HFF-Myc (cell line): ENCODE measurements around the gene TRAPPC11.
"Not testable (repeated sequence)": the region's sequence is repeated elsewhere in the genome, so short reads cannot be mapped to it uniquely, and the experiment has no call there.

ENCODE experiments used
- DNase-seq: peaks from one replicate; pipeline ENCODE4 v3.0.0-alpha.2; 2011; ENCODE audit warnings: low read depth; ENCODE audit errors: extremely low read depth
- H3K4me3 ChIP-seq: replicated peaks from 2 replicates; pipeline ENCODE4 v1.5.1; 2011; ENCODE audit warnings: low read depth, mild to moderate bottlenecking, control low read depth, low read length
- CTCF ChIP-seq: IDR thresholded peaks from 2 replicates; pipeline ENCODE4 v1.5.1; 2012; ENCODE audit warnings: mild to moderate bottlenecking, low read depth, low read length, control low read depth; ENCODE audit errors: missing control alignments

Gene TRAPPC11

GRCh38 chr4:183618681-183619080, 40.4 kb upstream of the TRAPPC11 start:
- DNase-seq: no peak
- no peak for TF ChIP-seq CTCF

GRCh38 chr4:183620421-183620820, 38.7 kb upstream of the TRAPPC11 start:
- no peak for DNase-seq
- no peak for TF ChIP-seq CTCF
- no peak overlapping the region for H3K4me3 ChIP-seq

More at GRCh38 chr4:183618681-183619080, 40.4 kb upstream of the TRAPPC11 start:
- no peak overlapping the region for H3K4me3 ChIP-seq

- no peak for DNase-seq
- no peak overlapping the region for H3K4me3 ChIP-seq
- no peak for TF ChIP-seq CTCF
Measured at GRCh38 chr4:183621875-183622274, 37.2 kb upstream of the TRAPPC11 start.

GRCh38 chr4:183624548-183624947, 34.5 kb upstream of the TRAPPC11 start:
- no peak for DNase-seq
- TF ChIP-seq CTCF: no peak
- H3K4me3 ChIP-seq: no peak overlapping the region

- H3K4me3 ChIP-seq: no peak overlapping the region
- no peak for DNase-seq
- no peak for TF ChIP-seq CTCF
Measured at GRCh38 chr4:183626168-183626567, 32.9 kb upstream of the TRAPPC11 start.

GRCh38 chr4:183627286-183627685, 31.8 kb upstream of the TRAPPC11 start:
- not testable (repeated sequence) for H3K4me3 ChIP-seq, DNase-seq

GRCh38 chr4:183627979-183628588, 31.0 kb upstream of the TRAPPC11 start:
- no peak overlapping the region for H3K4me3 ChIP-seq
- TF ChIP-seq CTCF: no peak
- DNase-seq: no peak
